DMS114 treated with DMSO at 0.1 percent for 48 hours (cell line): Measurements from ENCODE around the gene NCAPG2.

Experiments used
- DNase-seq: peaks from one replicate; lab custom pipeline; 2025; ENCODE audit not compliant: unreplicated experiment; lab: John Stamatoyannopoulos, UW

The NCAPG2 gene

GRCh38 chr7:158583143-158583542 lies 121.5 kb downstream of the NCAPG2 start:
- no peak for DNase-seq

DNA sequence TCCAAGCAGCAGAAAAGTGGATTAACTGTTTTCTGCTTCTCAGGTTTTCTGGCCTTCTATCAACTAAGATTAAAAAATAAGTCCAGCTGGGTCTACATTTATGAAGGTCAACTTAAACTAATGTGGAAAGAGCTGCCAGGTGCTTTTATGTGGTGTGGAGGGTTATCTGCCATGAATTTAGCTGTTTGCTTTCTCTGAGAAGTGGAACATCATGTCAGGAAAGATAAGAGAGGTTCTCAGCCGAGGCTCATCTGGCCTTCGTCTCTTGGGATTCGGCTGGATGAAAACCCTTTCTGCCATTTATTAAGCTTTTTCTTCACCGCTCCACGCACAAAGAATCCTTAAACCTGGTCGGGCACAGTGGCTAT lies 122.5 kb downstream of the NCAPG2 start:
- no peak for DNase-seq

DNA sequence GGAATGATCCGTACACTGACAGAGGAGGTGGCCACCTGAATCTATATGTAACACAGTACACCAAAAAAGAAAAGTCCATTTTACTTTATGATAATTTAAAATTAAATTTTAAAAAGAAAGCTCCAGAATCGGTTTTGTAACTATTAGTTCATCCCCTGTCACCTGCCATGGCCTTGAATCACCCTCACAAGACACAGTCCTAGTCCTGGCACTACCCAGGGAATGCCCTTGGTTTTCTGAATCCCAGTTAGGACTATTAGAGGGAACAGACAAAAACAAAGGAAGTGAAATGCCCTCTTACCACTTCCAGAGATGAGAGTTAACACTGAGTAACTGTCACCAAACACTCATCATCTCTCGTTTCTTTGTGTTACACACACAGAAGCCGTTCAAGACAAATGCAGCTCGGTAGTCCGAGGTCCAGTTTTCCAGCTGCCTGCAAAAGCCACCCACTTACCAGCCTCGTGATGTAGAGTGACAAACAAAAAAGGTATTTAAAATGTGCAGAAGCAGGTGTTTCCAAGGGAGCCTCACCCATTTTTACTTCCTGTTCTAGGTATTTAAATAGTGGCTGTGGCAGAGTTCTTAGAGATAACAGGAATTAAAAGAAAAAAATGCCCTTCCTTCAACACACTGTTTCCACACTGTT lies 123.0 kb downstream of the NCAPG2 start:
- DNase-seq = no peak
